ENCODE measurements around the gene COX20. TPM values are rescaled to one million over a fixed set of nuclear protein-coding genes. Genes with fewer than 3 reads are reported as not detected.

The COX20 gene
- total and polyA plus RNA-seq, 2 of the 13 experiments (the other 11 are each of a cell fraction or from before 2014, with no cell fraction given): 34.4 to 95.8 TPM

GRCh38 chr1:244834543-244835275, 749 bp upstream of the COX20 start (continued):
- no peak for TF ChIP-seq AGO1 (IDR thresholded peaks at IDR 0.05; ENCODE audit: low read depth, low read length, poor library complexity, severe bottlenecking)
- no peak for TF ChIP-seq DNMT3B (CRISPR knock-in tag; conservative IDR thresholded peaks at IDR 0.05)
- peak; percentile 38 for TF ChIP-seq ZNF883 (CRISPR knock-in tag; IDR thresholded peaks at IDR 0.05; ENCODE audit: not compliant biosample characterization)
- TF ChIP-seq ZNF431 (CRISPR knock-in tag; IDR thresholded peaks at IDR 0.05; ENCODE audit: borderline replicate concordance, low read depth): no peak
- TF ChIP-seq HINFP (CRISPR knock-in tag; IDR thresholded peaks at IDR 0.05; ENCODE audit: low read depth): peak; percentile 73; the same call in 1 of the 2 replicates
- TF ChIP-seq ZNF709 (CRISPR knock-in tag; IDR thresholded peaks at IDR 0.05): peak; percentile 50
- peak; percentile 72; the same call in 1 of the 2 replicates for TF ChIP-seq NR2C2 (CRISPR knock-in tag; IDR thresholded peaks at IDR 0.05; ENCODE audit: borderline replicate concordance)
- no peak for TF ChIP-seq DZIP1 (CRISPR knock-in tag; IDR thresholded peaks at IDR 0.05)
- TF ChIP-seq ZNF20 (CRISPR knock-in tag; IDR thresholded peaks at IDR 0.05): peak; percentile 65; the same call in 1 of the 2 replicates
- TF ChIP-seq TBX2 (CRISPR knock-in tag; IDR thresholded peaks at IDR 0.05; ENCODE audit: borderline replicate concordance): peak; percentile 80
- no peak for TF ChIP-seq FOXK2 (IDR thresholded peaks at IDR 0.05)
- no peak for TF ChIP-seq BCLAF1 (IDR thresholded peaks at IDR 0.05)
- TF ChIP-seq SATB2 (CRISPR knock-in tag; IDR thresholded peaks at IDR 0.05): no peak
- TF ChIP-seq SMAD9 (CRISPR knock-in tag; IDR thresholded peaks at IDR 0.05): no peak
- peak; percentile 82 for TF ChIP-seq ZBTB38 (CRISPR knock-in tag; IDR thresholded peaks at IDR 0.05)
- TF ChIP-seq RBM22 (optimal IDR thresholded peaks at IDR 0.05; ENCODE audit: low read length): peak; percentile 75
- TF ChIP-seq NFATC3 (CRISPR knock-in tag; IDR thresholded peaks at IDR 0.05): peak; percentile 82; the same call in 1 of the 2 replicates
- TF ChIP-seq UBTF (CRISPR knock-in tag; IDR thresholded peaks at IDR 0.05): peak; percentile 57; the same call in 1 of the 2 replicates

Data from HepG2 (cell line).